Neural crest cell (in vitro differentiated cells): Measurements from ENCODE around the gene PTH1R. TPM values are rescaled to one million over a fixed set of nuclear protein-coding genes. Genes with fewer than 3 reads are reported as not detected.

ENCODE experiments used
- DNase-seq: peaks from one replicate; pipeline ENCODE4 v3.0.0; 2021; ENCODE audit warnings: low read depth, mixed read lengths, low spot score
- H3K27ac Mint-ChIP-seq: one replicate; pipeline ENCODE4 v1.8.0; 2021; ENCODE audit warnings: mild to moderate bottlenecking, mixed read lengths; ENCODE audit not compliant: unreplicated experiment
- H3K27me3 Mint-ChIP-seq: 2 replicates; pipeline ENCODE4 v1.8.0; 2021; ENCODE audit warnings: low read depth, mild to moderate bottlenecking, mixed read lengths
- H3K36me3 Mint-ChIP-seq: 2 replicates; pipeline ENCODE4 v1.8.0; 2021; ENCODE audit warnings: low read depth, mild to moderate bottlenecking, mixed read lengths
- H3K4me1 Mint-ChIP-seq: 2 replicates; pipeline ENCODE4 v1.8.0; 2021; ENCODE audit warnings: mixed read lengths
- H3K4me3 Mint-ChIP-seq: one replicate; pipeline ENCODE4 v1.8.0; 2021; ENCODE audit warnings: mild to moderate bottlenecking, mixed read lengths
- H3K9me3 Mint-ChIP-seq: 2 replicates; pipeline ENCODE4 v1.8.0; 2021; ENCODE audit warnings: mixed read lengths
- CTCF ChIP-seq: fragments of 200-600 bp; sonication (generic); conservative IDR thresholded peaks from 2 replicates; pipeline ENCODE4 v1.5.0; 2021; ENCODE audit warnings: antibody characterized with exemption, mild to moderate bottlenecking
- total RNA-seq: library from RNA; stranded (reverse); gene quantifications from 2 replicates; pipeline ENCODE4 v1.2.1, GENCODE V29; 2021

Gene PTH1R
- total RNA-seq, 1 donor from 2014 or later, result 0.14 TPM

- no peak overlapping the region for H3K27ac Mint-ChIP-seq
- H3K4me1 Mint-ChIP-seq, result peaks cover 15% of the 10 kb centered on the region
- no peaks in the 10 kb centered on the region for H3K36me3 Mint-ChIP-seq
- TF ChIP-seq CTCF, result no peak
- peaks cover 58% of the 10 kb centered on the region for H3K27me3 Mint-ChIP-seq
- no peaks in the 10 kb centered on the region for H3K9me3 Mint-ChIP-seq
- DNase-seq, result no peak
- H3K4me3 Mint-ChIP-seq, result no peak overlapping the region
These were observed 11.2 kb downstream of the PTH1R start for GRCh38 chr3:46888705-46889104.

- H3K27ac Mint-ChIP-seq, result no peak overlapping the region
- TF ChIP-seq CTCF, result no peak
- peaks cover 52% of the 10 kb centered on the region for H3K27me3 Mint-ChIP-seq
- H3K36me3 Mint-ChIP-seq, result no peaks in the 10 kb centered on the region
- no peak overlapping the region for H3K4me3 Mint-ChIP-seq
- peaks cover 15% of the 10 kb centered on the region for H3K4me1 Mint-ChIP-seq
- DNase-seq, result no peak
- no peaks in the 10 kb centered on the region for H3K9me3 Mint-ChIP-seq
These were observed 12.0 kb downstream of the PTH1R start for GRCh38 chr3:46889381-46890110.

GRCh38 chr3:46890132-46890531 lies 12.6 kb downstream of the PTH1R start:
- no peak for DNase-seq
- Mint-ChIP-seq H3K36me3 (no peaks in the 10 kb centered on the region), H3K9me3 (no peaks in the 10 kb centered on the region), H3K27me3 (peaks cover 48% of the 10 kb centered on the region), H3K27ac (no peak overlapping the region), H3K4me1 (peaks cover 15% of the 10 kb centered on the region), H3K4me3 (no peak overlapping the region)
- no peak for TF ChIP-seq CTCF

- no peak for DNase-seq
- Mint-ChIP-seq H3K4me3 (peak overlapping the region; percentile 87), H3K9me3 (no peaks in the 10 kb centered on the region), H3K27ac (no peak overlapping the region), H3K36me3 (no peaks in the 10 kb centered on the region), H3K27me3 (peaks cover 41% of the 10 kb centered on the region), H3K4me1 (peaks cover 15% of the 10 kb centered on the region)
- no peak for TF ChIP-seq CTCF
These were observed 13.6 kb downstream of the PTH1R start for GRCh38 chr3:46891132-46891531.

GRCh38 chr3:46892285-46893145 lies 15.0 kb downstream of the PTH1R start:
- DNase-seq, result peak; percentile 64
- H3K36me3 Mint-ChIP-seq, result no peaks in the 10 kb centered on the region
- no peak for TF ChIP-seq CTCF
- peaks cover 32% of the 10 kb centered on the region for H3K27me3 Mint-ChIP-seq
- H3K4me1 Mint-ChIP-seq, result peaks cover 15% of the 10 kb centered on the region
- no peak overlapping the region for H3K27ac Mint-ChIP-seq
- no peaks in the 10 kb centered on the region for H3K9me3 Mint-ChIP-seq
- peak overlapping the region; percentile 87 for H3K4me3 Mint-ChIP-seq
